ENCODE data around the gene ZFP36L1.

The ZFP36L1 gene

GRCh38 chr14:68759937-68760336 lies 32.9 kb downstream of the ZFP36L1 start:
- DNase-seq = no peak

GRCh38 chr14:68759017-68759560 lies 33.8 kb downstream of the ZFP36L1 start:
- DNase-seq = no peak

GRCh38 chr14:68758301-68758700 lies 34.6 kb downstream of the ZFP36L1 start:
- DNase-seq = no peak

GRCh38 chr14:68757618-68758081 lies 35.2 kb downstream of the ZFP36L1 start:
- DNase-seq = no peak

- no peak for DNase-seq
Measured at GRCh38 chr14:68756734-68757133, 36.1 kb downstream of the ZFP36L1 start.

- no peak for DNase-seq
Measured at GRCh38 chr14:68756000-68756481, 36.8 kb downstream of the ZFP36L1 start.

GRCh38 chr14:68755016-68755353 lies 37.9 kb downstream of the ZFP36L1 start:
- no peak for DNase-seq

GRCh38 chr14:68753690-68754089 lies 39.2 kb downstream of the ZFP36L1 start:
- DNase-seq = no peak

GRCh38 chr14:68752271-68753006 lies 40.4 kb downstream of the ZFP36L1 start:
- DNase-seq = no peak

GRCh38 chr14:68749487-68750475 lies 43.1 kb downstream of the ZFP36L1 start:
- no peak for DNase-seq

GRCh38 chr14:68748691-68749090 lies 44.2 kb downstream of the ZFP36L1 start:
- no peak for DNase-seq

GRCh38 chr14:68748260-68748659 lies 44.6 kb downstream of the ZFP36L1 start:
- no peak for DNase-seq

- no peak for DNase-seq
Measured at GRCh38 chr14:68747393-68747792, 45.5 kb downstream of the ZFP36L1 start.

- no peak for DNase-seq
Measured at GRCh38 chr14:68744613-68745012, 48.3 kb downstream of the ZFP36L1 start.

- no peak for DNase-seq
Measured at GRCh38 chr14:68741839-68742470, 50.9 kb downstream of the ZFP36L1 start.

- DNase-seq = no peak
Measured at GRCh38 chr14:68741477-68741791, 51.4 kb downstream of the ZFP36L1 start.

- no peak for DNase-seq
Measured at GRCh38 chr14:68740788-68741476, 51.9 kb downstream of the ZFP36L1 start.

GRCh38 chr14:68739701-68740100 lies 53.2 kb downstream of the ZFP36L1 start:
- no peak for DNase-seq

- no peak for DNase-seq
Measured at GRCh38 chr14:68738559-68738958, 54.3 kb downstream of the ZFP36L1 start.
